HCT116 (cell line): ENCODE results near the gene CYB561D1.

ENCODE experiments used
- EZH2 ChIP-seq: fragments of 200-600 bp; sonication (generic); IDR thresholded peaks from 2 replicates; pipeline ENCODE4 v1.6.1; 2017; ENCODE audit warnings: antibody characterized with exemption, mixed run types
- JUND ChIP-seq: IDR thresholded peaks from 2 replicates; pipeline ENCODE4 v1.6.1; 2012
- MAX ChIP-seq: IDR thresholded peaks from 2 replicates; pipeline ENCODE4 v1.6.1; 2012
- POLR2A ChIP-seq: IDR thresholded peaks from 2 replicates; pipeline ENCODE4 v1.7.0; 2011; ENCODE audit warnings: borderline replicate concordance; ENCODE audit not compliant: insufficient read depth, insufficient read length; ENCODE audit errors: extremely low read depth
- SIN3A ChIP-seq: IDR thresholded peaks from 2 replicates; pipeline ENCODE4 v1.6.1; 2012; ENCODE audit warnings: low read depth
- YY1 ChIP-seq: IDR thresholded peaks from 2 replicates; pipeline ENCODE4 v1.6.1; 2011; ENCODE audit warnings: low read length, low read depth, moderate library complexity, mild to moderate bottlenecking; ENCODE audit not compliant: insufficient replicate concordance; ENCODE audit errors: extremely low read depth
- ZFX ChIP-seq: fragments of 450-650 bp; IDR thresholded peaks from 2 replicates; pipeline ENCODE4 v1.6.1; 2017
- TF ChIP-seq, protein P1 (sequence below), 3 experiments: fragments of 200-600 bp in 1 of 3; sonication (generic) in 1 of 3; IDR thresholded peaks in 2 of 3; conservative IDR thresholded peaks in 1 of 3; 2 replicates each; pipeline ENCODE4 v1.5.1; 2012 to 2017; ENCODE audit warnings: low read depth in 2 of 3, low read length in 2 of 3, antibody characterized with exemption in 1 of 3, borderline replicate concordance in 1 of 3, control low read depth in 1 of 3, mild to moderate bottlenecking in 1 of 3, mixed read lengths in 1 of 3, mixed run types in 1 of 3, moderate library complexity in 1 of 3; ENCODE audit not compliant: insufficient read depth in 1 of 3
- TF ChIP-seq, protein P2 (sequence below): IDR thresholded peaks from 2 replicates; pipeline ENCODE4 v1.6.1; 2012; ENCODE audit warnings: low read depth

DNA sequence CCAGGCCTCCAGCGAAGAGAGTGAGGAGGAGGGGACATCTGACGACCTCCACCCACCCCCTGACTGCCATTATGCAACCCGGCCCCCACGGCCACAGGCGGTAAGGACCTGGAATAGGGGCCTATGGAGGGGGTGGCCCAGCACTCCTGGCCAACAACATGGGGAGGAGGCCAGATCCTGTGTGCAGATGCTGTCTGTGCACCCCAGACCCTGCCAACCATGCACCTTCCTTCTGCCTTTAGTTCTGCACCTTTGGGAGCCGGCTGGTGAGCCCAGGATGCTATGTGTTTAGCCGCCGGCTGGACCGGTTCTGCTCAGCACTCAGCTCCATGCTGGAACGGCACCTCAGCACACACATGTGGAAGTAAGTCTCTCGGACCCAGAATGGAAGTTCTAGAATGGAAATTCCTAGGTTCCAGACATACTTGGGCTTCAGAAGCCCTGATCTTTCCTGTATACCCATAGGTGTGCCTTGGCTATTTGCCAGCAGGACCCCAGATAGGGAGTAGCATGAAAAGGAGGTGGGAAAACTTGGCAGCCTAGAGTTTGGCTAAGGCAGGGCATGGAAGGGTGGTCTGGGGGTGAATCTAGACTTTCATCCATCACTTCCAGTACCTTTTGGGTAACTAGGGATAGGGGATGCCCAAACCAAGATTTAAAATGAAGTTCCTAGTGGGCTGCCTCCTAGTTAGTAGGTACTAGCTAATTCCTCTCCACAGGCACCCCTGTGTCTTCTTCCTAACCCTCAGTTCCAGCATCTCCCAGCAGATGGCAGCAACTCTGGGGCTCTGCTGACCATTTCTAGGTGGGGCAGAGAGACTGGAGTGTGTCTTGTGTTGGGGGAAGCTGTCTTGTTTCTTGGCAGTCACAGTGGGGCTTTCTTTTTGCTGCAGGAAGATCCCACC is 3.6 kb upstream of the CYB561D1 start:
- TF ChIP-seq SIN3A, result no peak
- no peak for TF ChIP-seq EZH2
- TF ChIP-seq, protein P1, sequence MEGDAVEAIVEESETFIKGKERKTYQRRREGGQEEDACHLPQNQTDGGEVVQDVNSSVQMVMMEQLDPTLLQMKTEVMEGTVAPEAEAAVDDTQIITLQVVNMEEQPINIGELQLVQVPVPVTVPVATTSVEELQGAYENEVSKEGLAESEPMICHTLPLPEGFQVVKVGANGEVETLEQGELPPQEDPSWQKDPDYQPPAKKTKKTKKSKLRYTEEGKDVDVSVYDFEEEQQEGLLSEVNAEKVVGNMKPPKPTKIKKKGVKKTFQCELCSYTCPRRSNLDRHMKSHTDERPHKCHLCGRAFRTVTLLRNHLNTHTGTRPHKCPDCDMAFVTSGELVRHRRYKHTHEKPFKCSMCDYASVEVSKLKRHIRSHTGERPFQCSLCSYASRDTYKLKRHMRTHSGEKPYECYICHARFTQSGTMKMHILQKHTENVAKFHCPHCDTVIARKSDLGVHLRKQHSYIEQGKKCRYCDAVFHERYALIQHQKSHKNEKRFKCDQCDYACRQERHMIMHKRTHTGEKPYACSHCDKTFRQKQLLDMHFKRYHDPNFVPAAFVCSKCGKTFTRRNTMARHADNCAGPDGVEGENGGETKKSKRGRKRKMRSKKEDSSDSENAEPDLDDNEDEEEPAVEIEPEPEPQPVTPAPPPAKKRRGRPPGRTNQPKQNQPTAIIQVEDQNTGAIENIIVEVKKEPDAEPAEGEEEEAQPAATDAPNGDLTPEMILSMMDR (IDR thresholded peaks at IDR 0.05 in 2 of 3, conservative IDR thresholded peaks at IDR 0.05 in 1 of 3; ENCODE audit: borderline replicate concordance in 1 of 3, insufficient read depth in 1 of 3, low read depth in 2 of 3, low read length in 2 of 3), result peak; percentile 56 to 94 (median 79); a peak in 5 of 6 replicates
- no peak for TF ChIP-seq MAX
- no peak for TF ChIP-seq YY1
- TF ChIP-seq ZFX, result no peak
- TF ChIP-seq JUND, result no peak
- no peak for TF ChIP-seq POLR2A
- TF ChIP-seq, protein P2, sequence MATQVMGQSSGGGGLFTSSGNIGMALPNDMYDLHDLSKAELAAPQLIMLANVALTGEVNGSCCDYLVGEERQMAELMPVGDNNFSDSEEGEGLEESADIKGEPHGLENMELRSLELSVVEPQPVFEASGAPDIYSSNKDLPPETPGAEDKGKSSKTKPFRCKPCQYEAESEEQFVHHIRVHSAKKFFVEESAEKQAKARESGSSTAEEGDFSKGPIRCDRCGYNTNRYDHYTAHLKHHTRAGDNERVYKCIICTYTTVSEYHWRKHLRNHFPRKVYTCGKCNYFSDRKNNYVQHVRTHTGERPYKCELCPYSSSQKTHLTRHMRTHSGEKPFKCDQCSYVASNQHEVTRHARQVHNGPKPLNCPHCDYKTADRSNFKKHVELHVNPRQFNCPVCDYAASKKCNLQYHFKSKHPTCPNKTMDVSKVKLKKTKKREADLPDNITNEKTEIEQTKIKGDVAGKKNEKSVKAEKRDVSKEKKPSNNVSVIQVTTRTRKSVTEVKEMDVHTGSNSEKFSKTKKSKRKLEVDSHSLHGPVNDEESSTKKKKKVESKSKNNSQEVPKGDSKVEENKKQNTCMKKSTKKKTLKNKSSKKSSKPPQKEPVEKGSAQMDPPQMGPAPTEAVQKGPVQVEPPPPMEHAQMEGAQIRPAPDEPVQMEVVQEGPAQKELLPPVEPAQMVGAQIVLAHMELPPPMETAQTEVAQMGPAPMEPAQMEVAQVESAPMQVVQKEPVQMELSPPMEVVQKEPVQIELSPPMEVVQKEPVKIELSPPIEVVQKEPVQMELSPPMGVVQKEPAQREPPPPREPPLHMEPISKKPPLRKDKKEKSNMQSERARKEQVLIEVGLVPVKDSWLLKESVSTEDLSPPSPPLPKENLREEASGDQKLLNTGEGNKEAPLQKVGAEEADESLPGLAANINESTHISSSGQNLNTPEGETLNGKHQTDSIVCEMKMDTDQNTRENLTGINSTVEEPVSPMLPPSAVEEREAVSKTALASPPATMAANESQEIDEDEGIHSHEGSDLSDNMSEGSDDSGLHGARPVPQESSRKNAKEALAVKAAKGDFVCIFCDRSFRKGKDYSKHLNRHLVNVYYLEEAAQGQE, result no peak
